ENCODE data around the gene MKNK1.

Gene MKNK1

DNA sequence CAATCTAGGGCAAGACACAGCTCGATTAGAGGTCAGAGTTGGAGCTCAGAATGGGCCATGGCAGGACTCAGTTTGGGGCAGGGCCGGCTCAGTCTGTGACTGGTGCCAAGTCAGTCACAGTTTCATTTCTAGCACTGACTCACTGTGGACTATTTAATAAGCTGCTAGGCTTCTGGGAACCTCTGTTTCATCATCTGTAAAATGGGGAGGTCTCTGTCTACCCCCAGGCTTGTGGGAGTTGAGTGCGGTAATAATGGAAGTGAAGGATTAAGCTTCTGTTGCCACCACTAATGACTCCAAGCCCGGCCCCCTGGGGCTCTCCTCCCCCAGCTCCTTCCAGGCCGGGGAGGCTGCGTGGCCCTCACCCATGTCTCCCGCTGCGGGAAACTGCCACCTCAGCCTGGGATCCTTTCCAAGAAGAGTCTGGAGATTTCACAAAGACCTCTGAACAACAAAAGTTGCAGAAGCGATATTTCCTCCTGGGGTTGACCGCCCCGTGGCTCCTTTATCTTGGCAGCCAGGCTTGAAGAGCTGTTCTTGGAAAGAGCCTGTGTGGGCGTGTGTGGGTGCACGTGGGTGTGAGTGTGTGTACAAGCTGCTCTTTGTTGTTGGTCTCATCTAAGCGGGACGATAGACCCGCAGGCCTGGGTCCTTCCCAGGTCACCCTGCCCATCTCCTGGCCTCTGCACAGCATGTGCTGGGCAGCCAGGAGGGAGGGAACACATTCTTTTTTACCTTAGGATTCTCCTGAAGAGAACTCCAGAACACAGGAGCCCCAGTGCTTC is 81.7 kb downstream of the MKNK1 start:
- DNase-seq (ENCODE audit: low read depth), result no peak

GRCh38 chr1:46521414-46521813 is 82.7 kb downstream of the MKNK1 start:
- no peak for DNase-seq (ENCODE audit: low read depth)

GRCh38 chr1:46520063-46520911 is 83.8 kb downstream of the MKNK1 start:
- no peak for DNase-seq (ENCODE audit: low read depth)

DNA sequence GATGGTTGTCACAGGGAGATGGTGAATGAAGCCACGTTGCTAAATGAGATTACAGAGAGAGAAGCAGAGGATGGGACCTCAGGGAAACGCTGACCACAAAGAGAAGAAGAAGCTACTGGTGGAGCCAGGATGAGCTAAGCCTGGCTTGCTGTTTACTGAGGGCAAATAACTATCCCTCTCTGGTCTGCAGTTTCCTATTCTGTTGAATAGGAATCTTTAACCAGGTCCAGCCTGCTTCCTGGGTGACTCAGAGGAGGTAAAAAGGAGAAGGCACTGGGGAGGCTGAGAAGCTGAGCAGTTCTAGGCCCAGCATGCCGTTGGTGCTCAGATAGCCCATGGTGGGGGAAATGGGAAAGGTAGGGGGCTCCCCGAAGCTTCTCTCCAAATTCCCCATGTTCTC is 84.9 kb downstream of the MKNK1 start:
- DNase-seq (ENCODE audit: low read depth), result no peak

GRCh38 chr1:46517932-46518498 is 86.1 kb downstream of the MKNK1 start:
- no peak for DNase-seq (ENCODE audit: low read depth)

DNA sequence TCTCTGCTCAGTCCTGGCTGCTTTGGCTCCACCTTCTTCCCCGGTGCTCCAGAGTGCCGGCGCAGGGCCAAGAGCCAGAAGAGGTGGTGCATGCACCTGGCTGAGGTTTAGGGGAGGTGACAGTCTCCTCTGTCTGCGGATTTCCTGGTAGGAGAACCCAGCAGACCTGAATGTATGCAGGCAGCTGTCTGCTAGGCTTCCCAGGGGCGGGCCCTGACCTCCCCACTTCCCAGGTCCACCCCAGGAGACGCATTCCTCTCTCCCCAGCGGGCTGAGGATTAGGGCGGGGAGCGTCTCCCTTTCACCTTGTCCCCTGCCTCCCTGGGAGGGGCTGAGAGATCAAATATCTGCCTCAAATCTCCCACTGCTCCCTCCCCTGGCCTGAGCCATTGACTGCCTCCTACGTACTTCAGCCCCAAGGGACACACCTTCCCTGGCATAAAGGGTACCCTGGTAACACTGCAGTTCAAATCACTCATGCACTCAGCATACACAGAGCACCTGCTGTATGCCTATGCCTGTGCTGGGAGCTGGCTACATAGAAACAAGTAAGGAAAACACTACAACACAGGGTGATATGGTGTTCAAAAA is 87.0 kb downstream of the MKNK1 start:
- no peak for DNase-seq (ENCODE audit: low read depth)

DNA sequence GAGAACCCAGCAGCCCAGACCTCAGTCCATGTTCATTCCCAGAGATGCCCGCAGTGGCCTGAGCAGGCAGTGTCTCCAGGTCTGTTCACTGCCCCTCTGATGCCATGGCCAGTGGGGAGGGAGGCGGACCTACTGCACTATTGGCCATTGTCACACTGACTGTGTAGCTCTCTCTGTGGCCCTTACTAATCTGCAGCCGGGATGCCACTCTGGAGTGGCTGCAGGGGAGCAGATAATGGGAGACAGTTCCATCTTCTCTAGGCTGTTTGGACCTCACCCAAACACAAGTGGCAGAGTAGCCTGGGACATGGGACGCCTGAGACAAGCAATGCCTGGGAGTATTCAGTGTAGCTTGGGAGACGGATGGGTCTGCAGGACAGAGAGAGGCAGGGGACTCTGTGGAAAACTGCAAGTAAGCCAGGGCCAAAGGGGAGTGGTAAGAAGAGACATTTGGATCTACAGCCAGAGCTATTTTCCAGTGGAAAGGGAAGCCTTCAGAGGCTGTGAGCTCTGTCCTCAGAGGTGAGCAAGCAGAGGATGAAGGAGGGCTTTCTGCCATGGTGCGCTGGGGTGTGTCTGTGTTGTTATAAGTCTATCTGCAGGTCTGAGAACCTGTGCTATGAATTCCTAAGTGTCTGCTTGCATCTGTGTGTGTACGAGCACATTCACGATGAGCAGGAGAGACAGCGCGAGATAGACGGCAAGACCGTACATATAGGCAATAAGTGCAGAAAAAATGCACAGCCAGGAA is 87.7 kb downstream of the MKNK1 start:
- no peak for DNase-seq (ENCODE audit: low read depth)

DNA sequence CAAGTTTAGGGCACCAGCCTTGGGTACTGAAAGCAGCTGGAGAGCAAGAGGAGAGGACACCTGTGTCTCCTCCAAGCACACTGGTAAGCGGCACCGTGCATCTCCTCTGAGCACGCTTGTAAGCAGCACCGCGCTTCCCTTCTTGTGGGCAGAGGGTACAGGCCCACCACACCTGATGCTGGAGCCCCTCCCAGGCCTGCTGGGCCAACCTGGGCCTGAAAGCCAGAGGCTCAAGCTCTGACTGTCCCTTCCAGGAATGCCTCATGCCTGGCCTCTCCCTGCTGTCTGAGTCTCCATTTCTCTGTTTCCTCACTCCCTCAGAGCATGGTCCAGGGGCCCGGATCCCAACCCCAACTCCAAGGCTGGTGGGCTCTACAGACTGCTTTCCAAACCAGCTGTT is 88.5 kb downstream of the MKNK1 start:
- DNase-seq (ENCODE audit: low read depth), result no peak

GRCh38 chr1:46513536-46513935 is 90.5 kb downstream of the MKNK1 start:
- no peak for DNase-seq (ENCODE audit: low read depth)

DNA sequence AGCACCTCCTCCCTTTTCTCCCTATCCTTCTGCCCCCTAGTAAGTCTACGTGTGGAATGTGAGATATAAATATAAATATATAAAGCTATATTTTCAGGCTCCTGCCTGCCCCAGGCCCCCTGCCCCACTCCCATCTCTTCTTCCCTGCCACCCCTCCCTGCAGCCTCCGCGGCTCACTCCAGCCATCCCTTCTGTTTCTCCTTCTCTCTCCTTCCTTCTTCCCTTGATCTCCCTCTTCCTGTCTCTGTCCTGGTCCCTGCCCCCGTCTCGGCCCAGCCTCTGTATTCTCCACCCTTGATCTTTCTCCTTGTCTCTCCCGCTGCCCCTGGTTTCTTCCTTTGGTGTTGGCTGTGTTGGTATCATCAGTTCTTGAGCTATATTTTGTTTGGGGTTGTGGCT is 91.3 kb downstream of the MKNK1 start:
- no peak for DNase-seq (ENCODE audit: low read depth)

GRCh38 chr1:46512135-46512791 is 91.8 kb downstream of the MKNK1 start:
- DNase-seq (ENCODE audit: low read depth), result no peak

GRCh38 chr1:46510998-46511365 is 93.1 kb downstream of the MKNK1 start:
- DNase-seq (ENCODE audit: low read depth), result no peak

DNA sequence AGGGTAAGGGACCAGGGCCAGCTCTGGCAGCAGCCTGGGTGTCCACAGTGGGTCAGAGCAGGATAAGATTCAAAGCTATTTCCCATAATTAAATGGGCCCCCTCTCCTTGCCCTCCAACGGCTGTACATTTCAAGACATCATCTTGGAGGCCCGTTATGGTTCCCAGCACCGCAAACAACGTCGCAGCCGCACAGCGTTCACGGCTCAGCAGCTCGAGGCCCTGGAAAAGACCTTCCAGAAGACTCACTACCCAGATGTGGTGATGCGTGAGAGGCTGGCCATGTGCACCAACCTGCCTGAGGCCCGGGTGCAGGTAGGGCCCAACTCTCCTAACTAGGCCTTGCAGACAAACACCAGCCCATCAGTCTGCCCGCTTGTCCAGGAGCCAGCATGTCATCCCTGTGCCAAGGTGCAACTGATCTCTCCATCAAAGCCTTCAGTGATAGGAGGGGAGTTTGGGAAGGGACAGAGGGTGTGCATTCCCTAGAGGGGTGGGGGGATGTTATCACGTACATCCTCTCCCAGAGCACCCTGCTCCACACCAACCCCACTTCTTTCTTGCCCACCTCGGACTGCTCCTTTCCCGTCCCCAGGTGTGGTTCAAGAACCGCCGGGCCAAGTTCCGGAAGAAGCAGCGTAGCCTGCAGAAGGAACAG is 93.6 kb downstream of the MKNK1 start:
- no peak for DNase-seq (ENCODE audit: low read depth)

GRCh38 chr1:46508757-46509156 is 95.3 kb downstream of the MKNK1 start:
- DNase-seq (ENCODE audit: low read depth), result no peak

Measured in stimulated activated CD8-positive, alpha-beta memory T cell treated with anti-CD3 and anti-CD28 coated beads, Interleukin-12 subunit alpha, Interleukin-12 subunit beta, amount 100 ng/mL, for 1 hour (primary cell).